GM10248 (cell line): ENCODE data around the gene HSDL1.

ENCODE experiments used
- CTCF ChIA-PET: fragments of 300-600 bp; sonication (Branson Sonifier 250); formaldehyde crosslinking; extraction: SDS; loops from one replicate; lab custom pipeline; 2021; ENCODE audit warnings: antibody characterized with exemption; lab: Yijun Ruan, JAX
- POLR2A ChIA-PET: fragments of 350-650 bp; sonication (Branson Sonifier 250); formaldehyde crosslinking; extraction: SDS; loops from one replicate; lab custom pipeline; 2020; ENCODE audit warnings: antibody characterized with exemption; lab: Yijun Ruan, JAX
- DNase-seq: peaks from one replicate; pipeline ENCODE4 v3.0.0; 2012; ENCODE audit errors: extremely low spot score
- TF ChIP-seq, protein P1 (sequence below): IDR thresholded peaks from 2 replicates; pipeline ENCODE4 v1.5.1; 2012; ENCODE audit warnings: mild to moderate bottlenecking, low read depth; ENCODE audit errors: extremely low read depth, missing control alignments, control extremely low read depth

HSDL1 gene

DNA sequence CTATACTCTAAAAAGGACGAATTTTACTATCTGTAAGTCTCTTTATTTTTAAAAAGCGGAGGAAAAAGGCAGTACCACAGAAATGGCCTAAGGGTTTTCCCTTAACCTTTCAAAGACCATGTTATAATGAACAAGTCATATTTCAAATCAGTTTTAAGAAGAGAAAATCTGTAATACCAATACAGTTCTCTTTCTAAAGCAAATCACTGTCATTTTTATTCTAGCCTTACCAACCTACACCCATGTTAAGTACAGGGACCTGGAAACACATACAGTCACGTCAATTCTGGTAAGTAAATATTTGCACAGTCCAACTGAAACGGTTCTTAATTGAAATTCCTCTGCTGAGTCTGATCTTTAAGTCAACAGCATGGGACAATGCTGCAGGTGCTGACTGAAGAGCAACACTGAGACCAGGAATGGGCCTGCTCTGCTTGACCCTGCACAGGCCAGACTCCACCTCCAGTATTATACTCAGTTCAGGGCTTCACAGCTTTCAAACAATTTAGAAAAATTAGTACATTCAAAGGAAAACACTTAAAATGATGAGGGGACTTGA lies 48.5 kb downstream of the HSDL1 start:
- ChIA-PET POLR2A (no interaction called here), CTCF (interaction anchor here (0.9 to 1.3 kb wide), 4 partner anchors 8 to 91 kb away, joined by 3 to 5 read pairs (median 4); partner anchors contain the start of gene TAF1C)
- DNase-seq, result no peak
- TF ChIP-seq, protein P1, sequence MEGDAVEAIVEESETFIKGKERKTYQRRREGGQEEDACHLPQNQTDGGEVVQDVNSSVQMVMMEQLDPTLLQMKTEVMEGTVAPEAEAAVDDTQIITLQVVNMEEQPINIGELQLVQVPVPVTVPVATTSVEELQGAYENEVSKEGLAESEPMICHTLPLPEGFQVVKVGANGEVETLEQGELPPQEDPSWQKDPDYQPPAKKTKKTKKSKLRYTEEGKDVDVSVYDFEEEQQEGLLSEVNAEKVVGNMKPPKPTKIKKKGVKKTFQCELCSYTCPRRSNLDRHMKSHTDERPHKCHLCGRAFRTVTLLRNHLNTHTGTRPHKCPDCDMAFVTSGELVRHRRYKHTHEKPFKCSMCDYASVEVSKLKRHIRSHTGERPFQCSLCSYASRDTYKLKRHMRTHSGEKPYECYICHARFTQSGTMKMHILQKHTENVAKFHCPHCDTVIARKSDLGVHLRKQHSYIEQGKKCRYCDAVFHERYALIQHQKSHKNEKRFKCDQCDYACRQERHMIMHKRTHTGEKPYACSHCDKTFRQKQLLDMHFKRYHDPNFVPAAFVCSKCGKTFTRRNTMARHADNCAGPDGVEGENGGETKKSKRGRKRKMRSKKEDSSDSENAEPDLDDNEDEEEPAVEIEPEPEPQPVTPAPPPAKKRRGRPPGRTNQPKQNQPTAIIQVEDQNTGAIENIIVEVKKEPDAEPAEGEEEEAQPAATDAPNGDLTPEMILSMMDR, result no peak

DNA sequence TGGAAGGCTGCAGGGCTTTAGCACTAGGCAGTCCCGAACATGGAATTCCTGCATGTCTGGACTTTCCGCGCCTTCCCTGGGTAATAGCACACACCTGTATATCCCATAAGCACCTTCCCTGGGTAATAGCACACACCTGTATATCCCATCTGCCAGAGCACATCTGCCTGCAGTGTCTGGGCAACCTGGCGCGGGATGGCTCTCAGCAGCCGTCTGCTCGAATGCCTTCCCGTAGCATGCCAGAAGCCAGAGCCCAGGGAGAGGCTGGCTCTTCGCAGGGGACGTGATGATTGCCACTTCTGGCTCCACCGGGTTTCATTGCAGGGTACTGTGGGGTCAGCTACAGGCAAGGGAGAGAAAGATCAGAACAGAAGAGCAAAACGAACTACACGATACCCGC lies 49.5 kb downstream of the HSDL1 start:
- TF ChIP-seq, protein P1, result no peak
- CTCF ChIA-PET, result interaction anchor here (1.4 kb wide), 1 partner anchor 857 kb away, joined by 3 read pairs; no protein-coding TSS in a partner anchor
- DNase-seq, result no peak
- POLR2A ChIA-PET, result no interaction called here

DNA sequence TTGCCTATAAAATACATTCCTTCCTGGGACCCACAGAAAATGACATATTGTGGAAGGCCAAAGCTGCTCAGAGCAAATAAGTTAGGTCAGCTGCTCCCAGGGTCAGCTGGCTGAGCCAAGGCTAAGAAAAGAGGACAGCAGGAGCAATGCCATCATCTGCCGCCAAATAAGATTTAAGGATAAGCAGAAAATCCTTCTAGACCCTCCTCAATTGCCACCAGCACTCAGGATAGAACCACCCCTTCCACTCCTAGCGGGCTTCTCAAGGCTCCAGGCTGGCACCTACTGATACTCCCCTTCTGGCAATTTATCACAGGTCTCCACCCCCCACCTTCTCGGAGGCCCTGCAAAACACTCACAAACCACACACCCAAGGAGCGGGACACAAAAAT lies 51.1 kb downstream of the HSDL1 start:
- ChIA-PET POLR2A (no interaction called here), CTCF (no interaction called here)
- TF ChIP-seq, protein P1, result no peak
- DNase-seq, result no peak

DNA sequence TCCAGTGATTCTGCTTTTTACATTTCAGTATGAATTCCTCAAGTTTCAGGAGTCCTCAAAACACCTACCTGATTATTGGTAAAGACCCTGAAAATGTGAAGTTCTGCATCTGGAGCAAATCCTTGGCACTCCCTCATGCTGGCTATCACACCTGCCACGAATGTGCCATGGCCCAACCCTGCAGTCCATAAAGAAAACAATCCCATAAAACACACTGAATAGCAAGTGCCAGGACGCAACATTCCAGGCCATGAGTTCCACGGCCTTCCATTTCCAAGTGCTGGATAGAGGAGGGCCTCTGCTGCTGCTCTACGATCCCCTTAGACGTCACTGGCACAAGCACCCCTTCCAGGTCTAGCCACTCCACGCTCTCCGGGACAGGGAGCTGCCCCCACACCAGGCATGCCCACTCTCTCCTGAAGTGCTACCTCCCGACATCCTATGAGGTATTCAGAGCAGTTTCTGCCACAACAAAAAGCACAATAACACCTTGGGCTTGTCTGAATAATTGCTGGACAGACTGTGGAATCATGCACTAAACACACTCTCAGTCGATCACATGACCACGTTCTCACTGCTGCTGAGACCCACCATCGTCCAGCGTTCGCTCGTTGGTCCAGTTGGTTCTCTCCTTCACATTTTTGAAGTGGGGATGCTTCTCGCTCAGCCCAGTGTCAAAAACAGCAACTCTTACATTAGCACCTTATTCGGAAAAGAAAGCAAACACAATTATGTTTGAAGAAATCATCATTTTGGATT lies 51.7 kb downstream of the HSDL1 start:
- ChIA-PET POLR2A (no interaction called here), CTCF (interaction anchor here (13.5 kb wide), 1 partner anchor 94 kb away, joined by 155 read pairs; the partner anchor contains the start of gene TAF1C)
- DNase-seq, result no peak
- TF ChIP-seq, protein P1, result no peak

DNA sequence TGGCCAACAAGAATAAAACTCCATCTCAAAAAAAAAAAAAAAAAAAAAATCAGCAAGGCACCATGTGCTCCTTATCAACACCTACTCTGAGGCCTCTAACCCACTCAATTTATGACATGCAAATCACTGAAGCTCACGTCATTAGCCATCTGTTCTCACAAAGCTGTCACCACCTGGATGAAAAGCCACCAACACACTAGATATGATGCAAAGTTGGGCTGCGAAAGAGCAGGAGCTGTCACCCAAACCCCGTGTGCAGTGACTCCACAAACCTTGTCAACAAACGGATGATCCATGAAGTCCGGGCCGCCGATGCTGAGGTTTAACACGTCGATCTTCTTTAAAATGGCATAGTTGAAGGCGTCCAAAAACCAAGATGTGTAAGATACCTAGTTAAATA lies 53.5 kb downstream of the HSDL1 start:
- TF ChIP-seq, protein P1, result no peak
- CTCF ChIA-PET, result interaction anchor here (13.5 kb wide), 1 partner anchor 96 kb away, joined by 155 read pairs; the partner anchor contains the start of gene TAF1C
- POLR2A ChIA-PET, result interaction anchor here (1.0 kb wide), 1 partner anchor 9 kb away, joined by 3 read pairs; no protein-coding TSS in a partner anchor
- no peak for DNase-seq

DNA sequence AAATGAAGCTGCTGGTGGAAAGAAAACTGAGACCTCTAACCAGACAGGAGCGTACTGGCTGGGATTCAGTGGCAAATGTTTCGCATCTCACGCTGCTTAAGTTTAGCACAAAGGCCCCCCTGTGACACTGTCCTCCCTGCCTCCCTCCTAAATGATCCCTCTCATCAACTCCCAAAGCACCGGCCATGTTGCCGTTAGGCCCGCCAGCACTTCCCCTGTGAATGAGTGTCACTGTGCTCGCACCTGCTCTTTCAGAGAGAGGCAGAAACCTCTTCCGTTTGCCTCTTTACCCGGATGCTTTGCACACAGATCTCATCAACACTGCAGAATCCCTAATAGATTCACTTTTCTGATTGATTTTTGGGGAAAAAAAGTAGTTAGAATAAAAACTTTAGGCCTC lies 54.8 kb downstream of the HSDL1 start:
- no peak for DNase-seq
- TF ChIP-seq, protein P1, result no peak
- CTCF ChIA-PET, result interaction anchor here (0.9 to 13.5 kb wide), 2 partner anchors 32 to 97 kb away, joined by 3 to 155 read pairs; partner anchors contain the start of gene TAF1C
- POLR2A ChIA-PET, result no interaction called here
